ENCODE results near the gene RUNX1.

GRCh38 chr21:34877485-34878128 is 171.5 kb downstream of the RUNX1 start:
- TF ChIP-seq CTCF (IDR thresholded peaks at IDR 0.05; ENCODE audit: low read depth, low read length), result no peak
- no peak for TF ChIP-seq EZH2phosphoT487 (IDR thresholded peaks at IDR 0.05; ENCODE audit: low read depth)
